ENCODE results near the gene RABGAP1L.
A peak's percentile ranks its signal among the peaks of the same experiment; 100 is the strongest.
"Not testable (repeated sequence)": the region's sequence is repeated elsewhere in the genome, so short reads cannot be mapped to it uniquely, and the experiment has no call there.

RABGAP1L gene

DNA sequence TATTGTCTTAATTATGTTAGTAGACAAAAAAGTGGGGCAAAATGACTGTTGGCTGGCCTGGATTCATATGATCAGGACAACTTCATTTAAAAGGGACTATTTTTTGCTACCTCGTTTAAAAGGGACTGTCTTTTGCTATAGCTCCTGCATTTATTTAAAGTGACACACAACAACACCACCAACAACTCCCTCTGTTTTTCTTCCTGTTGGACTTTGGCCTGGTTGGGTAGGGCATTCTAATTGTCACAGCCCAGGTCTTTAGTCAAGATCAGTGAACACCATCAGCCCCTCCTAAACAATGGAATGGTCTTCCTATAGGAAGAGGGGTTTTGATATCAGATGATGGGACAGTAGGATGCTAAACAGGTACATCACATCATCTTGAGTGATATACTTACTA, 530.2 kb downstream of the RABGAP1L start:
- Histone ChIP-seq H3K79me2 (ENCODE audit: control insufficient read depth, insufficient read depth, low read length, poor library complexity) (no peaks in the 10 kb centered on the region), H3K27ac (ENCODE audit: low read depth, low read length) (no peak overlapping the region), H3K23ac (ENCODE audit: low read length) (no peak overlapping the region), H2AFZ (ENCODE audit: insufficient read depth, low read length, poor library complexity) (no peak overlapping the region), H3K9ac (ENCODE audit: low read length) (no peak overlapping the region), H2BK5ac (ENCODE audit: low read depth, low read length, poor library complexity) (no peak overlapping the region), H4K91ac (ENCODE audit: low read depth, low read length) (no peak overlapping the region), H3K36me3 (ENCODE audit: control insufficient read depth in 1 of 2, insufficient read depth in 2 of 2, low read length in 2 of 2) (no peaks in the 10 kb centered on the region), H3K4me1 (ENCODE audit: control insufficient read depth in 1 of 2, insufficient read depth in 2 of 2, low read length in 2 of 2) (no peaks in the 10 kb centered on the region), H3K9me3 (ENCODE audit: insufficient read depth, low read depth, low read length) (no peaks in the 10 kb centered on the region), H3K4ac (ENCODE audit: low read depth, low read length) (no peak overlapping the region), H2BK12ac (ENCODE audit: low read length) (no peak overlapping the region), H3K79me1 (ENCODE audit: low read length) (no peaks in the 10 kb centered on the region), H3K27me3 (ENCODE audit: insufficient read depth, low read length) (no peaks in the 10 kb centered on the region), H2BK120ac (ENCODE audit: insufficient read depth, low read length, poor library complexity) (no peak overlapping the region), H4K8ac (ENCODE audit: low read depth, low read length) (no peak overlapping the region), H3K4me3 (ENCODE audit: low read depth, low read length) (no peak overlapping the region), H2AK5ac (ENCODE audit: low read length) (no peak overlapping the region), H3K4me2 (ENCODE audit: low read length) (no peak overlapping the region), H3K14ac (ENCODE audit: low read length) (no peak overlapping the region), H3K18ac (ENCODE audit: low read length) (no peak overlapping the region), H4K12ac (ENCODE audit: low read depth, low read length) (no peak overlapping the region)
- no CpG with 5 or more reads among the region's 1 CpG for WGBS (ENCODE audit: extremely low coverage, insufficient coverage, insufficient read length)
- no peak for DNase-seq

DNA sequence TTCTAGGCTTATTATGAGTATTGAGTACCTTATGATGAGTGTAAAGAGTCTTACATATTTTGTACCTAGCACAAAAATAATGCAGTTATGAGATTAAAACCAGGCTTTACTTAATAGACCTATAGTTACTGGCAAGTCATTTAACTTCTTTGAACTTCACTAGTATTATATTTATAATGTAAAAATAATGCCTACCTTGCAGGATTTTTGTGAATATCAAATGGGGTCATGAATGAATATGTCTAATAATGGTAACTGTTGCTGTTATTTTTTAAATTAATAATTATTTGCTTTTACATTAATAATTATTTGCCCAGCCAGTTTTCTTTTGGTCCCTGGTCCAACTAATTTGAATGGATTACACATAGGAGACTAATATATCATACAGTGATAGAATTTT, 530.9 kb downstream of the RABGAP1L start:
- Histone ChIP-seq H4K91ac (ENCODE audit: low read depth, low read length) (no peak overlapping the region), H3K4me2 (ENCODE audit: low read length) (no peak overlapping the region), H2AK5ac (ENCODE audit: low read length) (no peak overlapping the region), H3K9ac (ENCODE audit: low read length) (no peak overlapping the region), H3K4me1 (ENCODE audit: control insufficient read depth in 1 of 2, insufficient read depth in 2 of 2, low read length in 2 of 2) (no peaks in the 10 kb centered on the region), H3K27me3 (ENCODE audit: insufficient read depth, low read length) (no peaks in the 10 kb centered on the region), H2BK5ac (ENCODE audit: low read depth, low read length, poor library complexity) (no peak overlapping the region), H4K12ac (ENCODE audit: low read depth, low read length) (no peak overlapping the region), H3K23ac (ENCODE audit: low read length) (no peak overlapping the region), H2BK12ac (ENCODE audit: low read length) (no peak overlapping the region), H3K9me3 (ENCODE audit: insufficient read depth, low read depth, low read length) (no peaks in the 10 kb centered on the region), H3K36me3 (ENCODE audit: control insufficient read depth in 1 of 2, insufficient read depth in 2 of 2, low read length in 2 of 2) (no peaks in the 10 kb centered on the region), H3K4ac (ENCODE audit: low read depth, low read length) (no peak overlapping the region), H4K8ac (ENCODE audit: low read depth, low read length) (no peak overlapping the region), H3K14ac (ENCODE audit: low read length) (no peak overlapping the region), H2BK120ac (ENCODE audit: insufficient read depth, low read length, poor library complexity) (no peak overlapping the region), H3K79me1 (ENCODE audit: low read length) (no peaks in the 10 kb centered on the region), H3K4me3 (ENCODE audit: low read depth, low read length) (no peak overlapping the region), H3K27ac (ENCODE audit: low read depth, low read length) (no peak overlapping the region), H3K79me2 (ENCODE audit: control insufficient read depth, insufficient read depth, low read length, poor library complexity) (no peaks in the 10 kb centered on the region), H2AFZ (ENCODE audit: insufficient read depth, low read length, poor library complexity) (no peak overlapping the region), H3K18ac (ENCODE audit: low read length) (no peak overlapping the region)
- no peak for DNase-seq

DNA sequence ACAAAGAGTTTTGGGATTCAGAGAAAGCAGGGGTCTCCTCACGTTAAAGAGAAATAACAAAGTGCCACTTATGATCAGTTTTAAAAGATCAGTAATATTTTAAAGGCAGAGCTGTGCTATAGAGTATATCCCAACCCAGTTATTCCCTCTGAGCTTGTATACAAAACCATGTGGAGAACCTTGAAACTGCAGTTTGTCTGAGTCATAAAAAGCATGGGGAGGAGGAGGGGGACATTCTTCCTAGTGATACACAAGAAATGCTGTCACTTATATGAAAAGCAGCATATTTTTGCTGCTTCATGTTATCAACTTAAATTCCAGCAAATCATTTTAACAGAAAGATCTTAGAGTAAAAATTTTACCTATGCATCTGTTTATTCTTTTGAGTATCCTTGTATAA, 533.0 kb downstream of the RABGAP1L start:
- Histone ChIP-seq H4K12ac (ENCODE audit: low read depth, low read length) (no peak overlapping the region), H2BK120ac (ENCODE audit: insufficient read depth, low read length, poor library complexity) (no peak overlapping the region), H3K9me3 (ENCODE audit: insufficient read depth, low read depth, low read length) (no peaks in the 10 kb centered on the region), H3K79me1 (ENCODE audit: low read length) (no peaks in the 10 kb centered on the region), H2AFZ (ENCODE audit: insufficient read depth, low read length, poor library complexity) (no peak overlapping the region), H3K14ac (ENCODE audit: low read length) (no peak overlapping the region), H3K4me2 (ENCODE audit: low read length) (no peak overlapping the region), H2BK12ac (ENCODE audit: low read length) (no peak overlapping the region), H2BK5ac (ENCODE audit: low read depth, low read length, poor library complexity) (no peak overlapping the region), H4K8ac (ENCODE audit: low read depth, low read length) (no peak overlapping the region), H3K36me3 (ENCODE audit: control insufficient read depth in 1 of 2, insufficient read depth in 2 of 2, low read length in 2 of 2) (no peaks in the 10 kb centered on the region), H3K9ac (ENCODE audit: low read length) (no peak overlapping the region), H3K4me3 (ENCODE audit: low read depth, low read length) (no peak overlapping the region), H2AK5ac (ENCODE audit: low read length) (no peak overlapping the region), H3K27me3 (ENCODE audit: insufficient read depth, low read length) (no peaks in the 10 kb centered on the region), H4K91ac (ENCODE audit: low read depth, low read length) (no peak overlapping the region), H3K4me1 (ENCODE audit: control insufficient read depth in 1 of 2, insufficient read depth in 2 of 2, low read length in 2 of 2) (no peaks in the 10 kb centered on the region), H3K23ac (ENCODE audit: low read length) (no peak overlapping the region), H3K79me2 (ENCODE audit: control insufficient read depth, insufficient read depth, low read length, poor library complexity) (no peaks in the 10 kb centered on the region), H3K27ac (ENCODE audit: low read depth, low read length) (no peak overlapping the region), H3K4ac (ENCODE audit: low read depth, low read length) (no peak overlapping the region), H3K18ac (ENCODE audit: low read length) (no peak overlapping the region)
- peak; percentile 27 to 77 for DNase-seq
- no CpG with 5 or more reads among the region's 1 CpG for WGBS (ENCODE audit: extremely low coverage, insufficient coverage, insufficient read length)

DNA sequence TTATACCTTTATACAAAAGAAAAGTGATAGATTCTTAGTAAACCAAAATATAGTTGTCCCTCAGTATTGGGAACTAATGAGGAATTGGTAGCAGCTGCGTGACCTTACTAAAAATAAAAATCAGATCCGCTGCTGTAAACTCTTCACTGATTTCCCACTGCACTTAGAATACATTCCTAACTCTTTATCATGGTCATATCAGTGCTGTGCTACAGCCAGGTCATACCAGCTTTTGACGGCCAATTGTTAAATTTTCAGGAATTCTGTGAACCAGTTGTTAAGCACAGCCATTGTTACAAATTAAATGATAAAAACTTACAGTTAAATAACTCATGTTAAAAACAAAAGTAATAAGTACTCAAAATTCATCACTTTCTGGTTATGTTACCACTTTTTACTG, 533.8 kb downstream of the RABGAP1L start:
- H4K8ac ChIP-seq (ENCODE audit: low read depth, low read length), result no peak overlapping the region
- no peak overlapping the region for H3K4me3 ChIP-seq (ENCODE audit: low read depth, low read length)
- H3K27ac ChIP-seq (ENCODE audit: low read depth, low read length), result no peak overlapping the region
- H3K23ac ChIP-seq (ENCODE audit: low read length), result no peak overlapping the region
- WGBS (ENCODE audit: extremely low coverage, insufficient coverage, insufficient read length), result no CpG with 5 or more reads among the region's 3 CpGs
- H3K4me1 ChIP-seq (ENCODE audit: control insufficient read depth in 1 of 2, insufficient read depth in 2 of 2, low read length in 2 of 2), result no peaks in the 10 kb centered on the region
- no peak overlapping the region for H3K4ac ChIP-seq (ENCODE audit: low read depth, low read length)
- no peak overlapping the region for H3K18ac ChIP-seq (ENCODE audit: low read length)
- DNase-seq, result peak in 1 of 2 donors; percentile 64
- H3K9ac ChIP-seq (ENCODE audit: low read length), result no peak overlapping the region
- H4K91ac ChIP-seq (ENCODE audit: low read depth, low read length), result no peak overlapping the region
- H2BK12ac ChIP-seq (ENCODE audit: low read length), result no peak overlapping the region
- H3K79me2 ChIP-seq (ENCODE audit: control insufficient read depth, insufficient read depth, low read length, poor library complexity), result no peaks in the 10 kb centered on the region
- H3K36me3 ChIP-seq (ENCODE audit: control insufficient read depth in 1 of 2, insufficient read depth in 2 of 2, low read length in 2 of 2), result no peaks in the 10 kb centered on the region
- no peak overlapping the region for H3K4me2 ChIP-seq (ENCODE audit: low read length)
- H3K14ac ChIP-seq (ENCODE audit: low read length), result no peak overlapping the region
- no peak overlapping the region for H2AFZ ChIP-seq (ENCODE audit: insufficient read depth, low read length, poor library complexity)
- H3K27me3 ChIP-seq (ENCODE audit: insufficient read depth, low read length), result no peaks in the 10 kb centered on the region
- H2AK5ac ChIP-seq (ENCODE audit: low read length), result no peak overlapping the region
- H3K9me3 ChIP-seq (ENCODE audit: insufficient read depth, low read depth, low read length), result no peaks in the 10 kb centered on the region
- H3K79me1 ChIP-seq (ENCODE audit: low read length), result no peaks in the 10 kb centered on the region
- H2BK120ac ChIP-seq (ENCODE audit: insufficient read depth, low read length, poor library complexity), result no peak overlapping the region
- no peak overlapping the region for H4K12ac ChIP-seq (ENCODE audit: low read depth, low read length)
- H2BK5ac ChIP-seq (ENCODE audit: low read depth, low read length, poor library complexity), result no peak overlapping the region

DNA sequence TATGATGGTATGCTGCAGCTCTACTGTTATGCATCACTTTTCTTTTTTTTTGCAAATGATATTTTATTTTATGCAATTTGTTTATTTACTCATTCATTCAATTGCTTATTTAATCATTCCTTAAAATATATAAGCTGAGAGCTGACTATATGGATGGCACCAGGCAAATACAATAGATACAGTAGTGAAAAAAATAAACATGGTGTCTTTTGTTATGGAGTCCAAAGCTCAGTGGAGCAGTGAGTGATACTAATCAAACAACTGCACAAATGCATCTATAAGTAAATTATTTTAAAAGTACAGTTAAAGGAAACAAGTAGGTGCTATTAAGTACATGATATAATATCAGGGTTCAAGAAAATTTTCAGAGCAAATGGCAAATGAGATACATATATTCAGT, 534.2 kb downstream of the RABGAP1L start:
- not testable (repeated sequence) for H3K4me1 ChIP-seq (ENCODE audit: control insufficient read depth in 1 of 2, insufficient read depth in 2 of 2, low read length in 2 of 2); H3K4me3 ChIP-seq (ENCODE audit: low read depth, low read length); H4K12ac ChIP-seq (ENCODE audit: low read depth, low read length); H3K23ac ChIP-seq (ENCODE audit: low read length); H3K27me3 ChIP-seq (ENCODE audit: insufficient read depth, low read length); H2BK12ac ChIP-seq (ENCODE audit: low read length); H3K9me3 ChIP-seq (ENCODE audit: insufficient read depth, low read depth, low read length); H2BK120ac ChIP-seq (ENCODE audit: insufficient read depth, low read length, poor library complexity); H3K4ac ChIP-seq (ENCODE audit: low read depth, low read length); H3K27ac ChIP-seq (ENCODE audit: low read depth, low read length); H3K36me3 ChIP-seq (ENCODE audit: control insufficient read depth in 1 of 2, insufficient read depth in 2 of 2, low read length in 2 of 2); H3K79me1 ChIP-seq (ENCODE audit: low read length); H2AK5ac ChIP-seq (ENCODE audit: low read length); H3K4me2 ChIP-seq (ENCODE audit: low read length); H2AFZ ChIP-seq (ENCODE audit: insufficient read depth, low read length, poor library complexity); H4K91ac ChIP-seq (ENCODE audit: low read depth, low read length); H3K14ac ChIP-seq (ENCODE audit: low read length); H3K18ac ChIP-seq (ENCODE audit: low read length); H4K8ac ChIP-seq (ENCODE audit: low read depth, low read length); H3K79me2 ChIP-seq (ENCODE audit: control insufficient read depth, insufficient read depth, low read length, poor library complexity); H3K9ac ChIP-seq (ENCODE audit: low read length); DNase-seq; H2BK5ac ChIP-seq (ENCODE audit: low read depth, low read length, poor library complexity)

Measured in trophoblast cell (in vitro differentiated cells and primary cell).